GM18505 (cell line): ENCODE results near the gene NUDT3.
"Not testable (repeated sequence)": the region's sequence is repeated elsewhere in the genome, so short reads cannot be mapped to it uniquely, and the experiment has no call there.

Source experiments
- ATAC-seq: cut with Tn5 transposase; IDR thresholded peaks from one replicate; pipeline ENCODE4 v1.9.1; 2021; ENCODE audit not compliant: unreplicated experiment
- POLR2A ChIP-seq: IDR thresholded peaks from 4 replicates; pipeline ENCODE4 v1.6.1; 2011; ENCODE audit warnings: borderline replicate concordance; ENCODE audit not compliant: insufficient read depth, insufficient read length; ENCODE audit errors: extremely low read depth

The NUDT3 gene

GRCh38 chr6:34386316-34387137 lies 5.9 kb downstream of the NUDT3 start:
- TF ChIP-seq POLR2A = no peak
- no peak for ATAC-seq

- ATAC-seq = no peak
Observed at GRCh38 chr6:34385793-34386195, 6.7 kb downstream of the NUDT3 start.

GRCh38 chr6:34384321-34385153 lies 7.9 kb downstream of the NUDT3 start:
- no peak for ATAC-seq
- TF ChIP-seq POLR2A = no peak

More at GRCh38 chr6:34385793-34386195, 6.7 kb downstream of the NUDT3 start:
- no peak for TF ChIP-seq POLR2A

- ATAC-seq = no peak
Observed at GRCh38 chr6:34383656-34384320, 8.7 kb downstream of the NUDT3 start.

GRCh38 chr6:34383161-34383631 lies 9.3 kb downstream of the NUDT3 start:
- ATAC-seq = no peak
- TF ChIP-seq POLR2A = no peak

More at GRCh38 chr6:34383656-34384320, 8.7 kb downstream of the NUDT3 start:
- no peak for TF ChIP-seq POLR2A

GRCh38 chr6:34381081-34381480 lies 11.4 kb downstream of the NUDT3 start:
- no peak for ATAC-seq
- TF ChIP-seq POLR2A = no peak

- ATAC-seq = no peak
Observed at GRCh38 chr6:34378470-34378869, 14.0 kb downstream of the NUDT3 start.

GRCh38 chr6:34377984-34378383 lies 14.5 kb downstream of the NUDT3 start:
- no peak for TF ChIP-seq POLR2A
- no peak for ATAC-seq

More at GRCh38 chr6:34378470-34378869, 14.0 kb downstream of the NUDT3 start:
- TF ChIP-seq POLR2A = no peak

- not testable (repeated sequence) for ATAC-seq
Observed at GRCh38 chr6:34377571-34377970, 14.9 kb downstream of the NUDT3 start.

GRCh38 chr6:34375833-34376232 lies 16.6 kb downstream of the NUDT3 start:
- no peak for ATAC-seq
- TF ChIP-seq POLR2A = no peak

- no peak for ATAC-seq
- no peak for TF ChIP-seq POLR2A
Observed at GRCh38 chr6:34374508-34374907, 18.0 kb downstream of the NUDT3 start.

- no peak for TF ChIP-seq POLR2A
- no peak for ATAC-seq
Observed at GRCh38 chr6:34374069-34374468, 18.4 kb downstream of the NUDT3 start.

- no peak for ATAC-seq
- no peak for TF ChIP-seq POLR2A
Observed at GRCh38 chr6:34373511-34373910, 19.0 kb downstream of the NUDT3 start.

GRCh38 chr6:34371865-34372264 lies 20.6 kb downstream of the NUDT3 start:
- ATAC-seq = not testable (repeated sequence)
